Measurements from ENCODE around the gene SND1.

SND1 gene

DNA sequence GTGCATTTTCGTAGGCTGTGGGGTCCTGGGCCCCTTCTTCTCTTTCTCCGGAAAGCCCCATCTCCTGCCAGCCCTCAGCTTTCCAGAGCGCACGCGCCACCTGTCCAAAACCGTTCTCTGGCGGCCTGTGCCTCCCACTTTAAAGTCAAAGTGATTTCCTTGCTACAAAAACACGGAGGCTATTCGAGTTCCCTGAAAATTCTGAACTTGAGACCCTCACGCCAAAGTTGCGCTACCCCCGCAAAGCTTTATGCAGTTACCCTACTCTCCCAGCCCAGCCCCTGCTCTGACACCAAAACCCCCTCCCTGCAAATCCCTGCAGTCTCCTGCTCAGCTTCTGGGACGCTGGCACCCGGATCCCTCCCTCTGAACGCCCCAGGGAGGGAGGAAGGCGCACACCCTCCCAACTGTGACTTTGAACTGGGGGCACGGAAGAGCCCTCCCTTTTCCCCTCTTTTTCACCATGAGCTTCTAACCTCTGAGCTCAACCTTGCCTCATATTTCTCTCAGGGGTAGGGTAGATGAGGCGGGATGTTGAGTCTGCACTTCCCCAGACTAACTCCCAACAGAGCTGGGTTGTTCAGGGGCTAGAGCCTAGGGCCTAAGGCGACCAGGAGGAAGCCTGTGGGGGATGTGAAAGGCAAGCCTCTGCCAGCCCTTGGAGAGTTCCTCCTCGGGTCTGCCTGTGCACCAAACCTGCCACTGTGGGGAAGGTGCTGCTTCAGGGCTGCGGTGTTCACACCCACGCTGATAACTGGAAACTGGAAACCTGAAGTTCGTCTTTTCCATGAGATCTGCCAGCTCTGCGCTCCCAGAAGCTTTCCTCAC is 31.4 kb upstream of the SND1 start:
- no peak overlapping the region for H3K27ac ChIP-seq
- DNase-seq (ENCODE audit: low read depth, low spot score), result no peak
- no peak overlapping the region for H3K9ac ChIP-seq (ENCODE audit: insufficient read length)
- H3K36me3 ChIP-seq (ENCODE audit: insufficient read depth, low read length), result no peaks in the 10 kb centered on the region
- TF ChIP-seq EZH2 (IDR thresholded peaks at IDR 0.05) (no peak), FOXP2 (optimal IDR thresholded peaks at IDR 0.05; ENCODE audit: control extremely low read depth, extremely low read length, insufficient read depth) (no peak), POLR2AphosphoS5 (IDR thresholded peaks at IDR 0.05; ENCODE audit: borderline replicate concordance, low read depth, low read length) (no peak)
- no peaks in the 10 kb centered on the region for H3K9me3 ChIP-seq (ENCODE audit: low read depth, low read length)
- H3K4me3 ChIP-seq, result no peak overlapping the region

- Histone ChIP-seq H3K4me3 (no peak overlapping the region), H3K9me3 (ENCODE audit: low read depth, low read length) (no peaks in the 10 kb centered on the region), H3K36me3 (ENCODE audit: insufficient read depth, low read length) (no peaks in the 10 kb centered on the region), H3K27ac (no peak overlapping the region), H3K9ac (ENCODE audit: insufficient read length) (no peak overlapping the region)
- TF ChIP-seq POLR2AphosphoS5 (IDR thresholded peaks at IDR 0.05; ENCODE audit: borderline replicate concordance, low read depth, low read length) (no peak), EZH2 (IDR thresholded peaks at IDR 0.05) (no peak), FOXP2 (optimal IDR thresholded peaks at IDR 0.05; ENCODE audit: control extremely low read depth, extremely low read length, insufficient read depth) (no peak)
- DNase-seq (ENCODE audit: low read depth, low spot score), result no peak
Observed at GRCh38 chr7:127625331-127625730, 26.7 kb upstream of the SND1 start.

DNA sequence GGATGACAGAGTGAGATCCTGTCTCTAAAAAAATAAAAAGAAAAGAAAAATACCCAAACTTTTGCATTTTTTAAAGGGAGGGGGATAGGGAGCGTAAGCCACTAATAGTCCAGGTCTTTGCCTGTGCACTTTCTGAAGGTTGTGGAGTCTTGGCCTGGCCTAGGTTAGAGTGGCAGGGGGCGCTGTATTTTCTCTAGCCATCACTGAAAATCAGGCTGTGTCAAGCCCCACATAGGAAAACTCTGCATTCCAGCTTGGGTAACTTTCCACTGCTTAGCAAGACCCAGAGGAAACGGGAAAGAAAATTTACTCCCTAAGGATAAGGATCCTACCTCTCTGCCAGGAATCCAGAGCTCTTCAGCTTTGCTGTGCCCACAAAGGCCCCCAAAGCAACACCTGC is 23.5 kb upstream of the SND1 start:
- H3K4me3 ChIP-seq, result no peak overlapping the region
- H3K9me3 ChIP-seq (ENCODE audit: low read depth, low read length), result no peaks in the 10 kb centered on the region
- no peak for DNase-seq (ENCODE audit: low read depth, low spot score)
- TF ChIP-seq POLR2AphosphoS5 (IDR thresholded peaks at IDR 0.05; ENCODE audit: borderline replicate concordance, low read depth, low read length) (no peak), FOXP2 (optimal IDR thresholded peaks at IDR 0.05; ENCODE audit: control extremely low read depth, extremely low read length, insufficient read depth) (no peak), EZH2 (IDR thresholded peaks at IDR 0.05) (no peak)
- no peak overlapping the region for H3K9ac ChIP-seq (ENCODE audit: insufficient read length)
- H3K27ac ChIP-seq, result no peak overlapping the region
- no peaks in the 10 kb centered on the region for H3K36me3 ChIP-seq (ENCODE audit: insufficient read depth, low read length)

- no peak for TF ChIP-seq POLR2AphosphoS5 (IDR thresholded peaks at IDR 0.05; ENCODE audit: borderline replicate concordance, low read depth, low read length)
- TF ChIP-seq FOXP2 (optimal IDR thresholded peaks at IDR 0.05; ENCODE audit: control extremely low read depth, extremely low read length, insufficient read depth), result no peak
- TF ChIP-seq EZH2 (IDR thresholded peaks at IDR 0.05), result no peak
- H3K9ac ChIP-seq (ENCODE audit: insufficient read length), result no peak overlapping the region
- no peaks in the 10 kb centered on the region for H3K36me3 ChIP-seq (ENCODE audit: insufficient read depth, low read length)
- no peaks in the 10 kb centered on the region for H3K9me3 ChIP-seq (ENCODE audit: low read depth, low read length)
- DNase-seq (ENCODE audit: low read depth, low spot score), result no peak
- H3K27ac ChIP-seq, result no peak overlapping the region
- no peak overlapping the region for H3K4me3 ChIP-seq
Observed at GRCh38 chr7:127629268-127629854, 22.6 kb upstream of the SND1 start.

DNA sequence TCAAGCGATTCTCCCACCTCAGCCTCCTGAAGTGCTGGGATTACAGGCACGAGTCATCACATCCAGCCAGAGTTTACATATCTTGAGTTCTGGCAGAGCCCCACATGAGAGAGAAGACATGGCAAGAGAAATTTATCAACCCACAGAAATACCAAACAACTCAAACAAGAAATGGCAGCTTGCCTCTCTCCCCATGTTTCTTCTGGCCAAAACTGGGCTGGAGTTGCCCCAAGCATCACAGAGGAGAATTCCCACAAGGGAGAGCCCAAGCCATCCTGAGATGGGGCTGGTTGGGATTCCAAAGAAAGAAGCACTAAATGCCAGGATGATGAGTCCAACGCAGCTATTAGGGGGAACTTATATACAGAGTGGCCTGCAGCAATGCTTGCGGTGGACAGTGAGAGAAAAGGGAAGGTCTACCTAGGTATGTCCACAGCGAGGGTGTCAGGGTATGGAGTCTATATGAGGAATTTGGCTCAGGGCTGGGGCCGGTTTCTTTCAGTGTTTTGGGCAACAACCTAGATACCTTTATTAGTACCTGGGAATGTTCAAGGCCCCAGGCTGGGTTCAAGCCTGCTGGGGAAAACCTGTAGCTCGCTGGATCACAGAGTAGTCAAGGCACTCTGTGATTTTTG is 19.6 kb upstream of the SND1 start:
- DNase-seq (ENCODE audit: low read depth, low spot score), result no peak
- no peak overlapping the region for H3K27ac ChIP-seq
- H3K4me3 ChIP-seq, result no peak overlapping the region

GRCh38 chr7:127635659-127636285 is 16.2 kb upstream of the SND1 start:
- no peak overlapping the region for H3K4me3 ChIP-seq
- no peak overlapping the region for H3K9ac ChIP-seq (ENCODE audit: insufficient read length)
- no peak overlapping the region for H3K27ac ChIP-seq
- TF ChIP-seq FOXP2 (optimal IDR thresholded peaks at IDR 0.05; ENCODE audit: control extremely low read depth, extremely low read length, insufficient read depth), result no peak
- TF ChIP-seq EZH2 (IDR thresholded peaks at IDR 0.05), result no peak
- no peak for TF ChIP-seq POLR2AphosphoS5 (IDR thresholded peaks at IDR 0.05; ENCODE audit: borderline replicate concordance, low read depth, low read length)
- H3K36me3 ChIP-seq (ENCODE audit: insufficient read depth, low read length), result no peaks in the 10 kb centered on the region
- no peak for DNase-seq (ENCODE audit: low read depth, low spot score)
- H3K9me3 ChIP-seq (ENCODE audit: low read depth, low read length), result no peaks in the 10 kb centered on the region

More for the DNA sequence above, 19.6 kb upstream of the SND1 start:
- no peak overlapping the region for H3K9ac ChIP-seq (ENCODE audit: insufficient read length)
- TF ChIP-seq FOXP2 (optimal IDR thresholded peaks at IDR 0.05; ENCODE audit: control extremely low read depth, extremely low read length, insufficient read depth), result no peak
- no peak for TF ChIP-seq EZH2 (IDR thresholded peaks at IDR 0.05)
- TF ChIP-seq POLR2AphosphoS5 (IDR thresholded peaks at IDR 0.05; ENCODE audit: borderline replicate concordance, low read depth, low read length), result no peak
- no peaks in the 10 kb centered on the region for H3K9me3 ChIP-seq (ENCODE audit: low read depth, low read length)
- H3K36me3 ChIP-seq (ENCODE audit: insufficient read depth, low read length), result no peaks in the 10 kb centered on the region

DNA sequence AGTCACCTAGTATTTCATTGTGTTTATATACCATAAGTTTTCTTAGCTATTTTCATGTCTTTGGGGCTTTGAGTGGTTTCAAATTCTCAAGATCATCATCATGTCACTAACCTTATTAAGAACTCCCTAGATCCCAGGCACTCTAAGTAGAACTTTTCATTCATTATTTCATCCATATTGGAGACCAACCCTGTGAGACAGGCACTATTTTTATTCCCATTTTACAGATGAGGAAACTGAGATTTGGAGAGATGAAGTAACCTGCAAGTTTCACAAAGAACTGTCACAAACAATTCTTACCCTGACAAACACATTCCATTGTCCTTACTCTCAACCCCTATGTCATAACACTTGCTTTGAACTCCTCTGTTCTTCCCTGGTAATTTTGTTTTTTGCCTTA is 13.8 kb upstream of the SND1 start:
- H3K4me3 ChIP-seq, result no peak overlapping the region
- no peak overlapping the region for H3K9ac ChIP-seq (ENCODE audit: insufficient read length)
- no peak for DNase-seq (ENCODE audit: low read depth, low spot score)
- TF ChIP-seq FOXP2 (optimal IDR thresholded peaks at IDR 0.05; ENCODE audit: control extremely low read depth, extremely low read length, insufficient read depth) (no peak), POLR2AphosphoS5 (IDR thresholded peaks at IDR 0.05; ENCODE audit: borderline replicate concordance, low read depth, low read length) (no peak), EZH2 (IDR thresholded peaks at IDR 0.05) (no peak)
- no peaks in the 10 kb centered on the region for H3K9me3 ChIP-seq (ENCODE audit: low read depth, low read length)
- no peaks in the 10 kb centered on the region for H3K36me3 ChIP-seq (ENCODE audit: insufficient read depth, low read length)
- no peak overlapping the region for H3K27ac ChIP-seq

- DNase-seq (ENCODE audit: low read depth, low spot score), result no peak
- Histone ChIP-seq H3K36me3 (ENCODE audit: insufficient read depth, low read length) (no peaks in the 10 kb centered on the region), H3K4me3 (no peak overlapping the region), H3K27ac (no peak overlapping the region), H3K9me3 (ENCODE audit: low read depth, low read length) (no peaks in the 10 kb centered on the region), H3K9ac (ENCODE audit: insufficient read length) (no peak overlapping the region)
- TF ChIP-seq POLR2AphosphoS5 (IDR thresholded peaks at IDR 0.05; ENCODE audit: borderline replicate concordance, low read depth, low read length), result no peak
- TF ChIP-seq EZH2 (IDR thresholded peaks at IDR 0.05), result no peak
- TF ChIP-seq FOXP2 (optimal IDR thresholded peaks at IDR 0.05; ENCODE audit: control extremely low read depth, extremely low read length, insufficient read depth), result no peak
Observed at GRCh38 chr7:127644484-127644883, 7.5 kb upstream of the SND1 start.
